Epithelial cell of esophagus (primary cell): ENCODE results near the gene ZFYVE9.

Experiments used
- DNase-seq: peaks from one replicate; pipeline ENCODE4 v3.0.0; 2010; ENCODE audit warnings: low read depth
- H3K4me3 ChIP-seq: 2 replicates; pipeline ENCODE4 v1.5.1; 2011; ENCODE audit warnings: mild to moderate bottlenecking, low read length, control low read depth
- CTCF ChIP-seq: IDR thresholded peaks from 2 replicates; pipeline ENCODE4 v1.5.1; 2011; ENCODE audit warnings: low read depth, mild to moderate bottlenecking, low read length, control low read depth, inconsistent platforms; ENCODE audit not compliant: insufficient read depth; ENCODE audit errors: missing control alignments

ZFYVE9 gene

DNA sequence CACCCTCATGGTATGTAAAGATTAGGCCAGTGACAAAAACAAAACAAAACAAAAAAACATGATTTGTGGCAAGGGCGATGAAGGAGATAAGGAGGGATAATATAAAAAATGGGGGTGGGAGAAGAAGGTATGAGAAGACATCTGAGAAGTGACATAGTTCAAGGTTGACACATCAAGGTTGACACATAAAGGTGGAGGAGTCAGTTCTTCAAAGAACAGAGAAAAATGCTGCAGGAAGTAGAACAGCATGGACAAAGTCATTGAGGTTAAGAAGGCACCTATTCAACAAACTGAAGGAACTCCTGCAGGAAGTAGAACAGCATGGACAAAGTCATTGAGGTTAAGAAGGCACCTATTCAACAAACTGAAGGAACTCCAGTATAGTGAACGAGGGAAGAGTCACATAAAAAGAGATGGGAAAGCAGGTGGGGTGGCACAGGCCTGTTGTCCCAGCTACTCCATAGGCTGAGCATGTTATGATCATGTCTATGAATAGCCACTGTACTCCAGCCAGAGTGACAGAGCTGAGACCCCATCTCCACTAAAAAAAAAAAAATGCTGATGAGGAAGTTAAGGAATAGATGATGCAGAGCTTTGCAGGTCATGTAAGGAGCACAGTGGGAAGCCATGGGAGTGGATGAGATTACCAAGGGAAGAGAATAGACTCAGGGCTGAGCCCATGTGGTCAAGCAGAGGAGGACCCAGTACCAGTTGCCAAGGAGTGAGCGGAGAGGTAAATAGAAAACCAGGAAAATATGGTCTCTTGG, 101.5 kb downstream of the ZFYVE9 start:
- peak; percentile 9 for DNase-seq
- no peak overlapping the region for H3K4me3 ChIP-seq
- no peak for TF ChIP-seq CTCF

DNA sequence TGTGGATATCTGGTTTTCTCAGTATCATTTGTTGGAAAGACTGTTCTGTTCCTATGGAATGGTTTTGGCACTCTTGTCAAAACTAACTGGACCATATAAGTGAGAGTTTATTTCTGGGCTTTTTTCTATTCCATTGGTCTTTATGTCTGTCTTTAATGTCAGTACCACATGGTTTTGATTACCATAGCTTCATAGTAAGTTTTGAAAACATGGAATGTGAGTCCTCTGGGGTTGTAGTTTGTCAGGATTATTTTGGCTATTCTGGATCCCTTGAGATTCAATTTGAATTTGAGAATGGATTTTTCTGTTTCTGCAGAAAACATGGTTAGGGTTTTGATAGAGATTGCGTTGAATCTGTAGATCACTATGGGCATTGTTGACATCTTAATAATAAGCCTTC, 107.9 kb downstream of the ZFYVE9 start:
- no peak for TF ChIP-seq CTCF
- no peak overlapping the region for H3K4me3 ChIP-seq
- DNase-seq, result no peak

- no peak for DNase-seq
- no peak for TF ChIP-seq CTCF
- H3K4me3 ChIP-seq, result no peak overlapping the region
Observed at GRCh38 chr1:52253421-52253820, 111.5 kb downstream of the ZFYVE9 start.

DNA sequence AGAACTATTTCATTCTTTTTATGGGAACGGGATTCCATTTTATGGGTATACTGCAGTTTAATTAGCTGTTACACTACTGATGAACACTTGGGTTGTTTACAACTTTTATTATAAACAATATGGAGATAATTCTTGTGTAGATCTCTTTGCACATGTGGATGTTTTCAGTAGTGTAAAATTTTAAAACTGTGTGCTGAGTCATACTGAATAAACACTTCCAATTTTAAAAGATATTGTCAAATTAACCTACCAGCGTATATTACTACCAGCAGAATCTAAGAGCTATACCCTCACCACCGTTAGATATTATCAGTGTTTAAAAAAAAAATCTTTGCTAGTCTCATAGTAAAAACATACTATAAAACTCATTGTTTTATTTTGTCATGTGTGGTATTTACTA, 118.0 kb downstream of the ZFYVE9 start:
- H3K4me3 ChIP-seq, result no peak overlapping the region
- no peak for TF ChIP-seq CTCF
- DNase-seq, result no peak

GRCh38 chr1:52263153-52263910, 121.4 kb downstream of the ZFYVE9 start:
- H3K4me3 ChIP-seq, result no peak overlapping the region
- no peak for TF ChIP-seq CTCF
- DNase-seq, result peak; percentile 62

DNA sequence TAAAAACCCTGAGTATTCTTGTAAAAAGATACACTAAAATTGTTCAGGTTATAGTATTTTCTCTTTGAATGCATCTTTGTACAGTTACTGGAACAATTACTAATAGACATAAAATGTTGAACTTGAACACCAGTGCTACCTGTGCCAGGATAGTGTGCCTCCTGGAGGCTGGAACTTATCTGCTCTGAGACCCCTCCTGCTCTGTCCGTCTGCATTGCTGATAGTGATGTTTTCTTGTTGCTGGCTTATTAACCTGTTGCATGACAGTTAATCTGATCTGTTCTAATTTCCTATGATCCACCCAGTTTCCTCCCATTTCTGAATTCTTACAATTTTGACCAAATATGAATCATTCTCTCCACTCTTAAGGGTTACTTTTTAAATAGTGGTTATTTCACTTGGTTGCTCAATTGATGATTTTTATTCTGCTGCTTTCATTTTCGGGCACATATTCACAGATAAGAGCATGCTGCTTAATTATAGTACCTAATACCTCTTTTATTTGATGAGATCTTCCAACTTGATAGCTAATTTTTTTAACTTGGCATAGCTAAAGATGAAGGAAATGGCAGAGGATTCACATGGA, 122.7 kb downstream of the ZFYVE9 start:
- no peak for DNase-seq
- H3K4me3 ChIP-seq, result no peak overlapping the region
- no peak for TF ChIP-seq CTCF
